Panc1 (cell line): ENCODE measurements around the gene LNPK.

Source experiments
- CTCF ChIP-seq: fragments of 450-650 bp; IDR thresholded peaks from 2 replicates; pipeline ENCODE4 v1.5.1; 2017; ENCODE audit warnings: mild to moderate bottlenecking
- POLR2AphosphoS5 ChIP-seq: IDR thresholded peaks from 2 replicates; pipeline ENCODE4 v1.6.1; 2012; ENCODE audit warnings: mild to moderate bottlenecking, low read depth, low read length, moderate library complexity
- SIN3A ChIP-seq: IDR thresholded peaks from 2 replicates; pipeline ENCODE4 v1.6.1; 2012; ENCODE audit warnings: low read depth, mild to moderate bottlenecking, low read length, moderate library complexity, borderline replicate concordance; ENCODE audit not compliant: insufficient read depth
- TF ChIP-seq, protein P1 (sequence below), 2 experiments: IDR thresholded peaks; 2 replicates each; pipeline ENCODE4 v1.6.1; 2011 to 2012; ENCODE audit warnings: low read depth in 2 of 2, control low read depth in 1 of 2, low read length in 1 of 2, mild to moderate bottlenecking in 1 of 2, moderate library complexity in 1 of 2; ENCODE audit not compliant: insufficient read depth in 1 of 2

DNA sequence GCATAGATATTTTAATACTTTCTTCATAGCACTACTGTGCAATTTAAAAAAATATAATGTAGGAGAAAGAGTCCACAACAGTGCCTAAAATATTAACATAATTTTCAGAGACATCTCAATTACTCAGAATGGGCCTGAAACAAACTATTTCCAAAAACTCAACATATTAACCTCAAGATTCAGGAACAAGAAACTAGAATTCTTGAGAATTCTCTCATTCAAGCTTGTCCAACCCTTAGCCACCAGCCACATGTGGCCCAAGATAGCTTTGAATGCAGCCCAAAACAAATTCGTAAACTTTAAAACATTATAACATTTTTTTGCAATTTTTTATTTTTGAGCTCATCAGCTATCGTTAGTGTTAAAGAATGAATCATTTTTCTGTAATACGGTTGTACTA lies 35.2 kb downstream of the LNPK start:
- TF ChIP-seq CTCF = no peak
- no peak for TF ChIP-seq SIN3A
- no peak for TF ChIP-seq POLR2AphosphoS5
- TF ChIP-seq, protein P1, sequence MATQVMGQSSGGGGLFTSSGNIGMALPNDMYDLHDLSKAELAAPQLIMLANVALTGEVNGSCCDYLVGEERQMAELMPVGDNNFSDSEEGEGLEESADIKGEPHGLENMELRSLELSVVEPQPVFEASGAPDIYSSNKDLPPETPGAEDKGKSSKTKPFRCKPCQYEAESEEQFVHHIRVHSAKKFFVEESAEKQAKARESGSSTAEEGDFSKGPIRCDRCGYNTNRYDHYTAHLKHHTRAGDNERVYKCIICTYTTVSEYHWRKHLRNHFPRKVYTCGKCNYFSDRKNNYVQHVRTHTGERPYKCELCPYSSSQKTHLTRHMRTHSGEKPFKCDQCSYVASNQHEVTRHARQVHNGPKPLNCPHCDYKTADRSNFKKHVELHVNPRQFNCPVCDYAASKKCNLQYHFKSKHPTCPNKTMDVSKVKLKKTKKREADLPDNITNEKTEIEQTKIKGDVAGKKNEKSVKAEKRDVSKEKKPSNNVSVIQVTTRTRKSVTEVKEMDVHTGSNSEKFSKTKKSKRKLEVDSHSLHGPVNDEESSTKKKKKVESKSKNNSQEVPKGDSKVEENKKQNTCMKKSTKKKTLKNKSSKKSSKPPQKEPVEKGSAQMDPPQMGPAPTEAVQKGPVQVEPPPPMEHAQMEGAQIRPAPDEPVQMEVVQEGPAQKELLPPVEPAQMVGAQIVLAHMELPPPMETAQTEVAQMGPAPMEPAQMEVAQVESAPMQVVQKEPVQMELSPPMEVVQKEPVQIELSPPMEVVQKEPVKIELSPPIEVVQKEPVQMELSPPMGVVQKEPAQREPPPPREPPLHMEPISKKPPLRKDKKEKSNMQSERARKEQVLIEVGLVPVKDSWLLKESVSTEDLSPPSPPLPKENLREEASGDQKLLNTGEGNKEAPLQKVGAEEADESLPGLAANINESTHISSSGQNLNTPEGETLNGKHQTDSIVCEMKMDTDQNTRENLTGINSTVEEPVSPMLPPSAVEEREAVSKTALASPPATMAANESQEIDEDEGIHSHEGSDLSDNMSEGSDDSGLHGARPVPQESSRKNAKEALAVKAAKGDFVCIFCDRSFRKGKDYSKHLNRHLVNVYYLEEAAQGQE (IDR thresholded peaks at IDR 0.05; ENCODE audit: insufficient read depth in 1 of 2, low read depth in 2 of 2, low read length in 1 of 2) = no peak
